HepG2 (cell line): Measurements from ENCODE around the gene GCLC.

Experiments used
- FIP1L1 ChIP-seq: fragments of 200-400 bp; formaldehyde crosslinking; IDR thresholded peaks from 2 replicates; pipeline ENCODE4 v1.6.1; 2018; ENCODE audit warnings: low read depth, mild to moderate bottlenecking, low read length, moderate library complexity, borderline replicate concordance; ENCODE audit not compliant: insufficient read depth
- KDM1A ChIP-seq: IDR thresholded peaks from 2 replicates; pipeline ENCODE4 v1.6.1; 2016; ENCODE audit warnings: missing compliant biosample characterization
- NR2F2 ChIP-seq: IDR thresholded peaks from 2 replicates; pipeline ENCODE4 v1.6.1; 2012; ENCODE audit warnings: low read depth, inconsistent platforms, borderline replicate concordance
- SRF ChIP-seq: IDR thresholded peaks from 2 replicates; pipeline ENCODE4 v1.6.1; 2011; ENCODE audit warnings: mild to moderate bottlenecking, low read depth, low read length, moderate library complexity
- ZNF10 ChIP-seq: sonication (generic); formaldehyde crosslinking; IDR thresholded peaks from 2 replicates; pipeline ENCODE4 v1.4.0; 2020; ENCODE audit warnings: mild to moderate bottlenecking, low read depth, missing genetic modification reagents, borderline replicate concordance
- ZNF263 ChIP-seq: sonication (generic); formaldehyde crosslinking; IDR thresholded peaks from 2 replicates; pipeline ENCODE4 v1.4.0; 2020; ENCODE audit warnings: missing genetic modification reagents
- TF ChIP-seq, protein P1 (sequence below): sonication (generic); formaldehyde crosslinking; IDR thresholded peaks from 2 replicates; pipeline ENCODE4 v1.5.0; 2020; ENCODE audit warnings: mild to moderate bottlenecking, missing genetic modification reagents, moderate library complexity
- TF ChIP-seq, protein P2 (sequence below): sonication (generic); formaldehyde crosslinking; IDR thresholded peaks from 2 replicates; pipeline ENCODE4 v1.4.0; 2020; ENCODE audit warnings: mild to moderate bottlenecking, missing genetic modification reagents
- TF ChIP-seq, protein P3 (sequence below): sonication (generic); formaldehyde crosslinking; IDR thresholded peaks from 2 replicates; pipeline ENCODE4 v1.4.0; 2020; ENCODE audit warnings: missing genetic modification reagents, borderline replicate concordance

GRCh38 chr6:53499094-53499493 is 45.8 kb downstream of the GCLC start:
- TF ChIP-seq KDM1A (CRISPR knock-in tag) (no peak), FIP1L1 (no peak), ZNF263 (CRISPR knock-in tag) (no peak), NR2F2 (no peak), ZNF10 (no peak), SRF (no peak)
- TF ChIP-seq, protein P1, sequence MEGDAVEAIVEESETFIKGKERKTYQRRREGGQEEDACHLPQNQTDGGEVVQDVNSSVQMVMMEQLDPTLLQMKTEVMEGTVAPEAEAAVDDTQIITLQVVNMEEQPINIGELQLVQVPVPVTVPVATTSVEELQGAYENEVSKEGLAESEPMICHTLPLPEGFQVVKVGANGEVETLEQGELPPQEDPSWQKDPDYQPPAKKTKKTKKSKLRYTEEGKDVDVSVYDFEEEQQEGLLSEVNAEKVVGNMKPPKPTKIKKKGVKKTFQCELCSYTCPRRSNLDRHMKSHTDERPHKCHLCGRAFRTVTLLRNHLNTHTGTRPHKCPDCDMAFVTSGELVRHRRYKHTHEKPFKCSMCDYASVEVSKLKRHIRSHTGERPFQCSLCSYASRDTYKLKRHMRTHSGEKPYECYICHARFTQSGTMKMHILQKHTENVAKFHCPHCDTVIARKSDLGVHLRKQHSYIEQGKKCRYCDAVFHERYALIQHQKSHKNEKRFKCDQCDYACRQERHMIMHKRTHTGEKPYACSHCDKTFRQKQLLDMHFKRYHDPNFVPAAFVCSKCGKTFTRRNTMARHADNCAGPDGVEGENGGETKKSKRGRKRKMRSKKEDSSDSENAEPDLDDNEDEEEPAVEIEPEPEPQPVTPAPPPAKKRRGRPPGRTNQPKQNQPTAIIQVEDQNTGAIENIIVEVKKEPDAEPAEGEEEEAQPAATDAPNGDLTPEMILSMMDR (CRISPR knock-in tag) = no peak
- TF ChIP-seq, protein P2, sequence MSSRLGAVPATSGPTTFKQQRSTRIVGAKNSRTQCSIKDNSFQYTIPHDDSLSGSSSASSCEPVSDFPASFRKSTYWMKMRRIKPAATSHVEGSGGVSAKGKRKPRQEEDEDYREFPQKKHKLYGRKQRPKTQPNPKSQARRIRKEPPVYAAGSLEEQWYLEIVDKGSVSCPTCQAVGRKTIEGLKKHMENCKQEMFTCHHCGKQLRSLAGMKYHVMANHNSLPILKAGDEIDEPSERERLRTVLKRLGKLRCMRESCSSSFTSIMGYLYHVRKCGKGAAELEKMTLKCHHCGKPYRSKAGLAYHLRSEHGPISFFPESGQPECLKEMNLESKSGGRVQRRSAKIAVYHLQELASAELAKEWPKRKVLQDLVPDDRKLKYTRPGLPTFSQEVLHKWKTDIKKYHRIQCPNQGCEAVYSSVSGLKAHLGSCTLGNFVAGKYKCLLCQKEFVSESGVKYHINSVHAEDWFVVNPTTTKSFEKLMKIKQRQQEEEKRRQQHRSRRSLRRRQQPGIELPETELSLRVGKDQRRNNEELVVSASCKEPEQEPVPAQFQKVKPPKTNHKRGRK (CRISPR knock-in tag) = no peak
- TF ChIP-seq, protein P3, sequence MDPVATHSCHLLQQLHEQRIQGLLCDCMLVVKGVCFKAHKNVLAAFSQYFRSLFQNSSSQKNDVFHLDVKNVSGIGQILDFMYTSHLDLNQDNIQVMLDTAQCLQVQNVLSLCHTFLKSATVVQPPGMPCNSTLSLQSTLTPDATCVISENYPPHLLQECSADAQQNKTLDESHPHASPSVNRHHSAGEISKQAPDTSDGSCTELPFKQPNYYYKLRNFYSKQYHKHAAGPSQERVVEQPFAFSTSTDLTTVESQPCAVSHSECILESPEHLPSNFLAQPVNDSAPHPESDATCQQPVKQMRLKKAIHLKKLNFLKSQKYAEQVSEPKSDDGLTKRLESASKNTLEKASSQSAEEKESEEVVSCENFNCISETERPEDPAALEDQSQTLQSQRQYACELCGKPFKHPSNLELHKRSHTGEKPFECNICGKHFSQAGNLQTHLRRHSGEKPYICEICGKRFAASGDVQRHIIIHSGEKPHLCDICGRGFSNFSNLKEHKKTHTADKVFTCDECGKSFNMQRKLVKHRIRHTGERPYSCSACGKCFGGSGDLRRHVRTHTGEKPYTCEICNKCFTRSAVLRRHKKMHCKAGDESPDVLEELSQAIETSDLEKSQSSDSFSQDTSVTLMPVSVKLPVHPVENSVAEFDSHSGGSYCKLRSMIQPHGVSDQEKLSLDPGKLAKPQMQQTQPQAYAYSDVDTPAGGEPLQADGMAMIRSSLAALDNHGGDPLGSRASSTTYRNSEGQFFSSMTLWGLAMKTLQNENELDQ (CRISPR knock-in tag) = no peak
